SK-N-SH (cell line): ENCODE data around the gene PHC3. TPM values are rescaled to one million over a fixed set of nuclear protein-coding genes. Genes with fewer than 3 reads are reported as not detected.

ENCODE experiments used
- CTCF ChIA-PET: fragments of 300-600, 350-600 bp; formaldehyde crosslinking; extraction: SDS; loops from one replicate; lab custom pipeline; 2021; lab: Yijun Ruan, JAX
- POLR2A ChIA-PET: fragments of 350-600 bp; sonication (Branson Sonifier 250); formaldehyde crosslinking; extraction: SDS; loops from one replicate; lab custom pipeline; 2020; ENCODE audit warnings: antibody characterized with exemption, inconsistent platforms; lab: Yijun Ruan, JAX
- DNase-seq: peaks from one replicate; pipeline ENCODE4 v3.0.0; 2012
- H2AFZ ChIP-seq: fragments of 200-600 bp; sonication (generic); 2 replicates; pipeline ENCODE4 v1.8.1; 2016; ENCODE audit warnings: antibody characterized with exemption, mild to moderate bottlenecking, low read depth
- H3F3A ChIP-seq: fragments of 200-600 bp; sonication (generic); replicated peaks from 2 replicates; pipeline ENCODE3; 2016; ENCODE audit warnings: antibody characterized with exemption, mild to moderate bottlenecking; ENCODE audit not compliant: insufficient read depth
- H3K27ac ChIP-seq, 2 experiments: fragments of 200-500 bp in 1 of 2; fragments of 200-600 bp in 1 of 2; sonication (Bioruptor generic) in 1 of 2; sonication (generic), shearing (Covaris generic) in 1 of 2; 2 replicates each; pipeline versions ENCODE4 v1.5.1 to v1.6.1; 2014 to 2016; ENCODE audit warnings: low read depth in 2 of 2, inconsistent platforms in 1 of 2, low read length in 1 of 2, mild to moderate bottlenecking in 1 of 2, mixed read lengths in 1 of 2
- H3K27me3 ChIP-seq: fragments of 200-600 bp; sonication (generic), shearing (Covaris generic); 2 replicates; pipeline ENCODE4 v1.6.1; 2016; ENCODE audit warnings: mixed run types; ENCODE audit not compliant: insufficient read depth
- H3K36me3 ChIP-seq, 2 experiments: fragments of 200-500 bp in 1 of 2; fragments of 200-600 bp in 1 of 2; sonication (Bioruptor generic) in 1 of 2; sonication (generic) in 1 of 2; replicated peaks in 1 of 2; 2 replicates each; pipeline versions ENCODE3 to v1.5.1; 2014 to 2016; ENCODE audit warnings: low read length in 1 of 2, mild to moderate bottlenecking in 1 of 2; ENCODE audit not compliant: insufficient read depth in 2 of 2, control insufficient read depth in 1 of 2
- H3K4me1 ChIP-seq, 2 experiments: fragments of 200-500 bp in 1 of 2; fragments of 200-600 bp in 1 of 2; sonication (Bioruptor generic) in 1 of 2; sonication (generic), shearing (Covaris generic) in 1 of 2; 2 replicates each; pipeline versions ENCODE4 v1.5.1 to v1.6.1; 2014 to 2016; ENCODE audit warnings: low read depth in 1 of 2, low read length in 1 of 2, mixed run types in 1 of 2; ENCODE audit not compliant: insufficient read depth in 2 of 2, control insufficient read depth in 1 of 2
- H3K4me2 ChIP-seq: fragments of 200-600 bp; sonication (generic), shearing (Covaris generic); 2 replicates; pipeline ENCODE4 v1.6.1; 2017; ENCODE audit warnings: mixed run types
- H3K4me3 ChIP-seq, 2 experiments: fragments of 200-500 bp in 1 of 2; fragments of 200-600 bp in 1 of 2; sonication (Bioruptor generic) in 1 of 2; sonication (generic), shearing (Covaris generic) in 1 of 2; 2 replicates each; pipeline versions ENCODE4 v1.5.1 to v1.8.1; 2014 to 2016; ENCODE audit warnings: low read depth in 2 of 2, inconsistent platforms in 1 of 2, low read length in 1 of 2, mild to moderate bottlenecking in 1 of 2, mixed read lengths in 1 of 2, moderate library complexity in 1 of 2
- H3K79me2 ChIP-seq: fragments of 200-600 bp; sonication (generic); 2 replicates; pipeline ENCODE4 v1.8.1; 2017; ENCODE audit warnings: mild to moderate bottlenecking; ENCODE audit not compliant: insufficient read depth
- H3K9ac ChIP-seq: fragments of 200-600 bp; sonication (generic); 2 replicates; pipeline ENCODE4 v1.6.1; 2017; ENCODE audit warnings: mixed run types
- H3K9me2 ChIP-seq: fragments of 200-600 bp; sonication (generic); 2 replicates; pipeline ENCODE4 v1.6.1; 2017; ENCODE audit warnings: mixed run types
- H3K9me3 ChIP-seq: fragments of 200-600 bp; sonication (generic); 2 replicates; pipeline ENCODE4 v1.6.1; 2017; ENCODE audit warnings: mixed run types, mild to moderate bottlenecking, moderate library complexity
- H4K20me1 ChIP-seq: fragments of 200-600 bp; sonication (generic); 2 replicates; pipeline ENCODE4 v1.6.1; 2017; ENCODE audit warnings: mild to moderate bottlenecking, mixed run types; ENCODE audit not compliant: insufficient read depth
- ELF1 ChIP-seq: IDR thresholded peaks from 2 replicates; pipeline ENCODE4 v1.4.0; 2012
- EZH2phosphoT487 ChIP-seq: fragments of 200-600 bp; sonication (generic); IDR thresholded peaks from 2 replicates; pipeline ENCODE4 v1.6.1; 2017; ENCODE audit warnings: low read depth, mixed run types, mild to moderate bottlenecking, antibody characterized with exemption, moderate library complexity, borderline replicate concordance
- GATA2 ChIP-seq: sonication (generic); formaldehyde crosslinking; IDR thresholded peaks from 2 replicates; pipeline ENCODE4 v1.5.0; 2020; ENCODE audit warnings: mild to moderate bottlenecking, missing genetic modification reagents
- MEF2A ChIP-seq: IDR thresholded peaks from 2 replicates; pipeline ENCODE4 v1.4.0; 2012; ENCODE audit warnings: low read depth, borderline replicate concordance
- MXI1 ChIP-seq: IDR thresholded peaks from 2 replicates; pipeline ENCODE4 v1.6.1; 2012; ENCODE audit warnings: mild to moderate bottlenecking, low read depth, low read length, improper control_type of control experiment
- NFIC ChIP-seq: IDR thresholded peaks from 2 replicates; pipeline ENCODE4 v1.4.0; 2012; ENCODE audit warnings: borderline replicate concordance
- POLR2AphosphoS5 ChIP-seq: IDR thresholded peaks from 2 replicates; pipeline ENCODE4 v1.6.1; 2012; ENCODE audit warnings: low read depth, low read length
- RXRA ChIP-seq: IDR thresholded peaks from 2 replicates; pipeline ENCODE4 v1.4.0; 2012; ENCODE audit warnings: low read depth, mild to moderate bottlenecking, borderline replicate concordance
- TAF1 ChIP-seq: IDR thresholded peaks from 2 replicates; pipeline ENCODE4 v1.6.1; 2012; ENCODE audit warnings: low read depth, mild to moderate bottlenecking, low read length, moderate library complexity, borderline replicate concordance
- TCF12 ChIP-seq: IDR thresholded peaks from 2 replicates; pipeline ENCODE4 v1.4.0; 2012
- YY1 ChIP-seq: IDR thresholded peaks from 2 replicates; pipeline ENCODE4 v1.4.0; 2012; ENCODE audit warnings: low read depth, mild to moderate bottlenecking
- ZBTB33 ChIP-seq: IDR thresholded peaks from 2 replicates; pipeline ENCODE4 v1.4.0; 2012; ENCODE audit warnings: low read depth, borderline replicate concordance
- WGBS: methylation state at CpG from one replicate; pipeline ENCODE4 v1.1.6; 2017; ENCODE audit warnings: low lambda C conversion rate; 5-methylcytosine and 5-hydroxymethylcytosine counted together
- polyA plus RNA-seq, 3 experiments: library from polyadenylated mRNA; depleted of rRNA; stranded (reverse); fragments of >200 nt; gene quantifications; 2 replicates each; pipeline ENCODE4 v1.2.3, GENCODE V29; 2012
- TF ChIP-seq, protein P1 (sequence below): IDR thresholded peaks from 2 replicates; pipeline ENCODE4 v1.4.0; 2012; ENCODE audit warnings: low read depth, borderline replicate concordance
- TF ChIP-seq, protein P2 (sequence below): fragments of 150-350 bp; IDR thresholded peaks from 2 replicates; pipeline ENCODE4 v1.6.1; 2017; ENCODE audit warnings: antibody characterized with exemption, low read length, low read depth, borderline replicate concordance
- TF ChIP-seq, protein P3 (sequence below): IDR thresholded peaks from 2 replicates; pipeline ENCODE4 v1.4.0; 2012; ENCODE audit warnings: low read depth
- TF ChIP-seq, protein P4 (sequence below): fragments of 150-350 bp; IDR thresholded peaks from 2 replicates; pipeline ENCODE4 v1.6.1; 2016; ENCODE audit warnings: mild to moderate bottlenecking, low read depth, low read length
- TF ChIP-seq, protein P5 (sequence below): IDR thresholded peaks from 2 replicates; pipeline ENCODE4; 2012

The PHC3 gene
- polyA plus RNA-seq, 1 of the 3 experiments (the other 2 are of a cell fraction), result 9.2 TPM

DNA sequence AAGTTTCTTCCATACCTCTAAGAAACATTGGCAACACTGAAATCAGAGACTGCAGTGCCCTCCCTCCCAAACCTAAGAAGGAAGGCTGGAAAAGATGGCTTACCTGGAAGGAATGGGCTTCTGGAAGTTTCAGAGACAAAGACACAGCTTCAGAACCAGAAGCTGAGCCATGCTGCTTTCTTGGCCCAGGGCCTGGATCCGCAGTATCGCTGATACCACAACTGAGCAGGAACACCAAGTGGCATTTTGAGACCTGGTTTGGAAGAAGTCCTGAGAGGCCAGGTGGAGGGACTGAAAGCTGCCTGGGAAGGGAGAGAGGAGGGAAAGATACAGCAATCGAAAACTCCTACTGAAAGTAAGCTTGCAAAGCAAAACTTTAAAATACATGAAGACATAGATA is 124.0 kb downstream of the PHC3 start:
- Histone ChIP-seq H3K4me2 (no peak overlapping the region), H4K20me1 (no peaks in the 10 kb centered on the region), H3K27me3 (no peaks in the 10 kb centered on the region), H2AFZ (no peak overlapping the region), H3K9ac (no peak overlapping the region), H3K4me1 (no peaks in the 10 kb centered on the region), H3K79me2 (no peaks in the 10 kb centered on the region), H3K4me3 (no peak overlapping the region), H3K36me3 (no peaks in the 10 kb centered on the region), H3K9me3 (no peaks in the 10 kb centered on the region)
- TF ChIP-seq, protein P1, sequence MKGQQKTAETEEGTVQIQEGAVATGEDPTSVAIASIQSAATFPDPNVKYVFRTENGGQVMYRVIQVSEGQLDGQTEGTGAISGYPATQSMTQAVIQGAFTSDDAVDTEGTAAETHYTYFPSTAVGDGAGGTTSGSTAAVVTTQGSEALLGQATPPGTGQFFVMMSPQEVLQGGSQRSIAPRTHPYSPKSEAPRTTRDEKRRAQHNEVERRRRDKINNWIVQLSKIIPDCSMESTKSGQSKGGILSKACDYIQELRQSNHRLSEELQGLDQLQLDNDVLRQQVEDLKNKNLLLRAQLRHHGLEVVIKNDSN, result no peak
- TF ChIP-seq, protein P2, sequence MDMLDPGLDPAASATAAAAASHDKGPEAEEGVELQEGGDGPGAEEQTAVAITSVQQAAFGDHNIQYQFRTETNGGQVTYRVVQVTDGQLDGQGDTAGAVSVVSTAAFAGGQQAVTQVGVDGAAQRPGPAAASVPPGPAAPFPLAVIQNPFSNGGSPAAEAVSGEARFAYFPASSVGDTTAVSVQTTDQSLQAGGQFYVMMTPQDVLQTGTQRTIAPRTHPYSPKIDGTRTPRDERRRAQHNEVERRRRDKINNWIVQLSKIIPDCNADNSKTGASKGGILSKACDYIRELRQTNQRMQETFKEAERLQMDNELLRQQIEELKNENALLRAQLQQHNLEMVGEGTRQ, result no peak
- no peak for TF ChIP-seq POLR2AphosphoS5
- TF ChIP-seq, protein P3, sequence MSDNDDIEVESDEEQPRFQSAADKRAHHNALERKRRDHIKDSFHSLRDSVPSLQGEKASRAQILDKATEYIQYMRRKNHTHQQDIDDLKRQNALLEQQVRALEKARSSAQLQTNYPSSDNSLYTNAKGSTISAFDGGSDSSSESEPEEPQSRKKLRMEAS, result no peak
- no peak for TF ChIP-seq NFIC
- TF ChIP-seq MEF2A, result no peak
- TF ChIP-seq GATA2 (CRISPR knock-in tag), result no peak
- TF ChIP-seq YY1, result no peak
- TF ChIP-seq, all 33 proteins: peak for 0
- ChIA-PET CTCF (interaction anchor here (0.9 to 1.7 kb wide), 2 partner anchors 13 to 80 kb away, joined by 3 read pairs; no protein-coding TSS in a partner anchor), POLR2A (no interaction called here)
- peaks cover 4% of the 10 kb centered on the region for H3F3A ChIP-seq
- no peaks in the 10 kb centered on the region for H3K9me2 ChIP-seq
- DNase-seq, result no peak
- WGBS, result 96% methylated on average over 3 of the region's 3 CpGs
- no peak overlapping the region for H3K27ac ChIP-seq

GRCh38 chr3:170056710-170057454 is 124.7 kb downstream of the PHC3 start:
- Histone ChIP-seq H3K9me3 (no peaks in the 10 kb centered on the region), H3F3A (peaks cover 4% of the 10 kb centered on the region), H3K4me1 (no peaks in the 10 kb centered on the region), H3K9me2 (no peaks in the 10 kb centered on the region), H3K27me3 (no peaks in the 10 kb centered on the region), H3K79me2 (no peaks in the 10 kb centered on the region), H3K4me3 (no peak overlapping the region), H3K4me2 (no peak overlapping the region), H4K20me1 (no peaks in the 10 kb centered on the region), H3K9ac (no peak overlapping the region), H3K36me3 (no peaks in the 10 kb centered on the region), H2AFZ (no peak overlapping the region), H3K27ac (no peak overlapping the region)
- TF ChIP-seq TCF12 (no peak), EZH2phosphoT487 (no peak), ZBTB33 (no peak), TAF1 (no peak), GATA2 (CRISPR knock-in tag) (no peak), MXI1 (no peak), ELF1 (no peak), RXRA (no peak), YY1 (no peak), MEF2A (no peak), NFIC (no peak)
- TF ChIP-seq, protein P3, result no peak
- TF ChIP-seq, protein P4, sequence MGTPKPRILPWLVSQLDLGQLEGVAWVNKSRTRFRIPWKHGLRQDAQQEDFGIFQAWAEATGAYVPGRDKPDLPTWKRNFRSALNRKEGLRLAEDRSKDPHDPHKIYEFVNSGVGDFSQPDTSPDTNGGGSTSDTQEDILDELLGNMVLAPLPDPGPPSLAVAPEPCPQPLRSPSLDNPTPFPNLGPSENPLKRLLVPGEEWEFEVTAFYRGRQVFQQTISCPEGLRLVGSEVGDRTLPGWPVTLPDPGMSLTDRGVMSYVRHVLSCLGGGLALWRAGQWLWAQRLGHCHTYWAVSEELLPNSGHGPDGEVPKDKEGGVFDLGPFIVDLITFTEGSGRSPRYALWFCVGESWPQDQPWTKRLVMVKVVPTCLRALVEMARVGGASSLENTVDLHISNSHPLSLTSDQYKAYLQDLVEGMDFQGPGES, result no peak
- TF ChIP-seq, protein P5, sequence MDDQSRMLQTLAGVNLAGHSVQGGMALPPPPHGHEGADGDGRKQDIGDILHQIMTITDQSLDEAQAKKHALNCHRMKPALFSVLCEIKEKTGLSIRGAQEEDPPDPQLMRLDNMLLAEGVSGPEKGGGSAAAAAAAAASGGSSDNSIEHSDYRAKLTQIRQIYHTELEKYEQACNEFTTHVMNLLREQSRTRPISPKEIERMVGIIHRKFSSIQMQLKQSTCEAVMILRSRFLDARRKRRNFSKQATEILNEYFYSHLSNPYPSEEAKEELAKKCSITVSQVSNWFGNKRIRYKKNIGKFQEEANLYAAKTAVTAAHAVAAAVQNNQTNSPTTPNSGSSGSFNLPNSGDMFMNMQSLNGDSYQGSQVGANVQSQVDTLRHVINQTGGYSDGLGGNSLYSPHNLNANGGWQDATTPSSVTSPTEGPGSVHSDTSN, result no peak
- 78% methylated on average over 3 of the region's 3 CpGs for WGBS
- DNase-seq, result no peak
- ChIA-PET POLR2A (no interaction called here), CTCF (no interaction called here)
